Stimulated activated CD4-positive, alpha-beta T cell treated with anti-CD3 and anti-CD28 coated beads, TNF-alpha, amount 100 ng/mL, for 1 hour (primary cell): ENCODE data around the gene HLA-G.

Experiments
- DNase-seq, 3 donors: peaks; one replicate each; pipeline ENCODE4 v3.0.0-alpha.2; 2020; ENCODE audit warnings: low read depth in 3 of 3, low spot score in 1 of 3

Gene HLA-G

DNA sequence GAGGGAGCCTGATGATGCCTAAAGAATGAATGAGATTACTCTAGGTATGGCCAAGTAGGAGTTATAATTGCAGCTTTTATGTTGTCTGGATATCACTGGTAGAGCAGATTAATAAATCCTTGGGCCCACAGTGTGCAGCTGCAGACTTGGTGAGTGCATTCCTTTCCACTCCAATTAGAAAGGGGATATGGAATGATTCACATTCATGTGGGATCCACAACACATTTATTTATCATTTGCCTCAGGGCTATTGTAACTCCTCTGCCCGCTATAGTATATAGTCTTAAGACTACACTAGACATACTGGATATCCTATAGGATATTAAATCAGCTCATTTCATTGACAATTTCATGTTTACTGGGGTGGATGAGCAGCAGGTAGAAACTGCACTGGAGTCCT lies 11.6 kb upstream of the HLA-G start:
- DNase-seq: no peak

DNA sequence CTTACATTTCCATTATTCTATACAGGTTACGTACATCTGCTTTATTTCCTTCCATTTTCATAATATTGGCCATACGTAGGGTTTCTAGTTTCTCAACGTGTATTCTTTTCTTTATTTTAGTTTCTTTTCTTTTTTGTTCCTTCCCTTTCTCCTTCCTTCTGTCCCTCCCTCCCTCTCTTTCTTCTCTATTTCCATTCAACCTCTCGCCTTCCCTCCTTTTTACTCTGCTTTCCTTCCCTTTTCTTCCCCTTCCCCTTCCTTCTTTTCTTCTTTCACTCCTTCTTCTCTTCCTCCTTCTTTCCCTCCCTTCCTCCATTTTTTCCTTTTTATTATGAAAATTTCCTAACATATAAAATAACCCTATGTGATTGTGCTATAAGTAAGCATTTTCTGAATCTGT lies 8.7 kb upstream of the HLA-G start:
- no peak for DNase-seq

DNA sequence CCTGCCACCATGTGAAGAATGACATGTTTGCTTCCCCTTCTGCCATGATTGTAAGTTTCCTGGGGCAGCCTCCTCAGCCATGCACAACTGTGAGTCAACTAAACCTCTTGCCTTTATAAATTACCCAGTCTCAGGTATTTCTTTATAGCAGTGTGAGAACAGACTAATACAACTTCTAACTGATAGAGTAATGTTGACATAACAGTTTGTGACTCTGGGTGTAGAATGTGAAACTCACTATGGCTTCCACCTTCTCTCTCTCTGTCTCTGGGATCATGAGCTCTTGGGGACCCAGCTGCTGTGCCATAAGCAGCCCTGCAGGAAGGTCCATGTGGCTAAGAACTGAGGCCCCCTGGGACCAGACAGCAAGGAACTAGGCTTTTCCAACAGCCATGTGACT lies 3.5 kb upstream of the HLA-G start:
- DNase-seq: no peak

DNA sequence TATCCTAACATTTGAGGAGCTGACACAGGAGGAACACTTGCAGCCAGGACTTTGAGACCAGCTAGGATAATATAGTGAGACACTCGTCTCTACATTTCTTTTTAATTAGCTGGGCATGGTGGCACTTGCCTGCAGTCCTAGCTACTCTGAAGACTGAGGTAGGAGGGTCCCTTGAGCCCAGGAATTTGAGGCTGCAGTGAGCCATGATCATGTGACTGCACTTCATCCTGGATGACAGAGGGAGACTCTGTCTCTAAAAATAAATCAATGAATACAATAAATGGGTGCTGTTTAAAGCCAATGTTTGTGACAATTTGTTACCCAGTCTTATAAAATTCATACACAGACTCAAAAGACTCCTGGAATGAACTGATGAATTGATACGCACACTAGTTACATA lies 1.8 kb upstream of the HLA-G start:
- DNase-seq: no peak

DNA sequence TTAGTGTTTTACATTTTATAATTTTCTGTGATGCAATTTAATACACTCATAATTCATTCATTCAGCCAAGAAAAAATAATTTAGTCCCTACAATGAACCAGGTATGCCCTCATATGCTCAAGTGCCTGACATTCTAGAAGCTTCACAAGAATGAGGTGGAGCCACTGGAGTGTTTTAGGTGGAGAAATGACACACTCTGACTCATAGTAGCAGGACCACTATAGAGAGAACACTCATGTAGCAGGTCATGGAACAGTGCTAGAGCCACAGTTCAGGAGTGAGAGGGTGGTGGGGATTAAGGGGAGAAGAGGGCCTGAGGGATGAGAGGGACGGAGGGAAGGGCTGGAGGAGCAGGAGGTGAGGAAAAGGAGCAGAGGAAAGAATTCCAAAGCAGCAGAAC lies 1.4 kb upstream of the HLA-G start:
- DNase-seq: no peak

DNA sequence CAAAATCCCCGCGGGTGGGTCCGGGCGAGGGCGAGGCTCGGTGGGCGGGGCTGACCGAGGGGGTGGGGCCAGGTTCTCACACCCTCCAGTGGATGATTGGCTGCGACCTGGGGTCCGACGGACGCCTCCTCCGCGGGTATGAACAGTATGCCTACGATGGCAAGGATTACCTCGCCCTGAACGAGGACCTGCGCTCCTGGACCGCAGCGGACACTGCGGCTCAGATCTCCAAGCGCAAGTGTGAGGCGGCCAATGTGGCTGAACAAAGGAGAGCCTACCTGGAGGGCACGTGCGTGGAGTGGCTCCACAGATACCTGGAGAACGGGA lies 809 bp downstream of the HLA-G start:
- DNase-seq: no peak

DNA sequence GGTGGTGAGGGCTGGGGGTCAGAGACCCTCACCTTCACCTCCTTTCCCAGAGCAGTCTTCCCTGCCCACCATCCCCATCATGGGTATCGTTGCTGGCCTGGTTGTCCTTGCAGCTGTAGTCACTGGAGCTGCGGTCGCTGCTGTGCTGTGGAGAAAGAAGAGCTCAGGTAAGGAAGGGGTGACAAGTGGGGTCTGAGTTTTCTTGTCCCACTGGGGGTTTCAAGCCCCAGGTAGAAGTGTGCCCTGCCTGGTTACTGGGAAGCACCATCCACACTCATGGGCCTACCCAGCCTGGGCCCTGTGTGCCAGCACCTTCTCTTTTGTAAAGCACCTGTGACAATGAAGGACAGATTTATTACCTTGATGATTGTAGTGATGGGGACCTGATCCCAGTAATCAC lies 2.1 kb downstream of the HLA-G start:
- no peak for DNase-seq

DNA sequence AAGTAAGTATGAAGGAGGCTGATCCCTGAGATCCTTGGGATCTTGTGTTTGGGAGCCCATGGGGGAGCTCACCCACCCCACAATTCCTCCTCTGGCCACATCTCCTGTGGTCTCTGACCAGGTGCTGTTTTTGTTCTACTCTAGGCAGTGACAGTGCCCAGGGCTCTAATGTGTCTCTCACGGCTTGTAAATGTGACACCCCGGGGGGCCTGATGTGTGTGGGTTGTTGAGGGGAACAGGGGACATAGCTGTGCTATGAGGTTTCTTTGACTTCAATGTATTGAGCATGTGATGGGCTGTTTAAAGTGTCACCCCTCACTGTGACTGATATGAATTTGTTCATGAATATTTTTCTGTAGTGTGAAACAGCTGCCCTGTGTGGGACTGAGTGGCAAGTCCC lies 2.8 kb downstream of the HLA-G start:
- no peak for DNase-seq

DNA sequence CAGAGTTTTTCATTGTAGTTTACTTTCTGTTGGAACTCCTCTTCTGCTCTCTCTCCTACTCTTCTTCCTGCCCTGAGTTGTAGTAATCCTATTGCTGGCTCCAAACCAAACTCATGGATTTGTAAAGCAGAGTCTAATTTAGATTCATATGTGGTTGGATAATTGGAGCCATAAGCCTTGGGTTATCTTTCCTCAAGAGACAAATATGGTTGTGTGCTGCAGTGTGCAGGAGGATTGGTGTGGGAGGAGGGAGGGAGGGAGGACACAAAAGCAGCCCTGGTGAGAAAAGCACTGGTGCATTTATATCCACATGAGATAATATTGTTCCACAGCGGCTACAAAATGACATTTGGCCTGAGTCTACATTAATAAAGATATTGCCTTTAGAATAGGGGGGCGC lies 4.2 kb downstream of the HLA-G start:
- DNase-seq: no peak

DNA sequence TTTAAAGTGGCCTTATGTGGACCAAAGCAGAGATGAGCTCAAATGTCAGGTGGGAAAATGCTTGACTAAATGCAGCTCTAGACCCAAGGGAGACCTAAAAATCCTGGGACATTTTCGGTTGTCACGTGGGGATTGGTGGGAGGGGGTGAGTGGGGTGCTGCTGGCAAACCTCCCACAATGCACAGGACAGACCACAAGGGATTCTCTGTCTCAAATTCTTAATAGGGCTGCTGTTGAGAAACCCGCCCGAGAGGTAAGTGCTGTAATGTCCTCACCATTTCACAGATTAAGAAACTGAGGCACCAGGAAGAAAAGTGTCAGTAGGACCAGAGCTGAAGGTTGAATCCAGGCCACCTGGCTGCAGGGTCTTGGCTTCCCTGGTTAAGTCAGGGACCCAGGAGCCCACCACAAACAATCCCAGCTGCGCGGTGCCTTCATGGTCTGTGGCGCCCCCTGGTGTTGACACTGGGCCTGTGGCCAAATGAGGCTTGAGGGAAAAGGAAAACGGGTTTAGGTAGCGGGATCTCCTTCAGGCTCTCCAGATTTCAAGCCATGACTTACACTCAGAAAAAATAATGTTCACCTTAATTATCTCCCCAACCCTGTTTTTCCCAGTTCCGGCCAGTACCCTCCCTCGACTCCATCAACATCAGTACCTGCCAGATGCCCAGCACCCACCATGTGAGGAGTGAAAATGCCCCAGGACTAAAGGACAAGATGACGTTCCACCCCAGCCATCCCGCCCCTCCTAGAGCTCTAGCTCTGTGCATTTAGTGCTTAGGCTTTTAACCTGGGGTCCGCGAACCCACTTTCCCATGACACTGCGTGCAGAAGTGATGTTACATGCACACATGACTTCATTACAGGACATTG lies 7.2 kb downstream of the HLA-G start:
- DNase-seq: peak in 1 of 3 donors; percentile 44

DNA sequence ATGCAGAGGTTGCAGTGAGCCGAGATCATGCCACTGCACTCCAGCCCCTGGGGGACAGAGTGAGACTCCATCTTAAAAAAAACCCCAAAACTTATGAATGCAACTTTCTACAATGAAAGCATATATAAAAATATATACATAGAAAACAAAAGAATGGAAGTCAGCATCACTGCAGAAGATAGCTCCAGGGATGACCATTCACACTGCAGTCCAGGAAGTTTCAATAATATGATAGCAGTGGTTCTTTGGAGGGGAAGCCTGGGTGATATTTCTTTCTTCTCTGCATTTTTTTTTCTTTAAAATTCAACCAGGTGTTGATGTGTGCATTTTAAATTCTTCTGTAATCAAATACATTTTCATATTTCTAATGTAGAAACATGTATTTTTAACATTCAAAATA lies 12.3 kb downstream of the HLA-G start:
- no peak for DNase-seq

DNA sequence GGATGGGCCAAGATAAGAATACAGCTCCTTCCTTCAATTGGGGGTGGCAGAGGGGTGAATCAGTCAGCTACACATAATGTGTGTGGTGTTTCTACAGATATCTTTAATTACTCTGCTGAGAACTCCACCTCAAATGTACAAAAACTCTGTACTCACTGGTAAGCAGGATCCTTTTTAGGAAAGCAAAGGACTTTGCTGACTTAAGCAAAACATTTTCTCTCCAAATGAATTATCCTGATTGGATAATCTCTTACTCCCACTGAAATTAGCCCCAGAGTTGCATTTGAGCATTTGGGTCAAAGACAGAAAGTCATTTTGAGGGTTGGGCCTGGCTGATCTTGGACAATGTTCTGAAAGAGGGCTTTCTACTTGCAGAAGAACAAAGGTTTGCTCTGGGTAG lies 13.4 kb downstream of the HLA-G start:
- DNase-seq: no peak

DNA sequence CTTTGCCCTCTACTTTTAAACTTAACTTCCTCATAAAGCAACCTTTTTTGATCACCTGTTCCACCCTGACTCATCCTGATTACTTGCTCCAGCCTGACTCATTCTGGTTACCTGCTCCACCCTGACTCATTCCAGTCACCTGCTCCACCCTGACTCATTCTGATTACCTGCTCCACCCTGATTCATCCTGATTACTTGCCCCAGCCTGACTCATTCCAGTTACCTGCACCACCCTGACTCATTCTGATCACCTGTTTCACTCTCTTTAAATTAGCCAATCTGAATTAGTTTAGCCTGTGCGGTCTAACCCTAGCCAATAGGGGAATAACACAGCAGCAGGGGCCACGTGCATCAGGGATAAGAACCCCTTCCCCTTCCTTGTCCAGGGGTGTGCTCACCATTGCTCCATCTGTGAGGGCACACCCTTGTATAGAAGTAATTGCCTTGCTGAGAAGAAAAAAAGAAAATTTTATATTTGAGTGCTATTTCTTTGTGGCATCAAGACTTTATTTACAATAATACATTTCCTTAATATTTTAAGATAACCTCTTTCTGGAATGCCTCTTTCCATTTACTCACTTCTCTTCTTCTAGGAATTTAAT lies 17.9 kb downstream of the HLA-G start:
- DNase-seq: no peak

DNA sequence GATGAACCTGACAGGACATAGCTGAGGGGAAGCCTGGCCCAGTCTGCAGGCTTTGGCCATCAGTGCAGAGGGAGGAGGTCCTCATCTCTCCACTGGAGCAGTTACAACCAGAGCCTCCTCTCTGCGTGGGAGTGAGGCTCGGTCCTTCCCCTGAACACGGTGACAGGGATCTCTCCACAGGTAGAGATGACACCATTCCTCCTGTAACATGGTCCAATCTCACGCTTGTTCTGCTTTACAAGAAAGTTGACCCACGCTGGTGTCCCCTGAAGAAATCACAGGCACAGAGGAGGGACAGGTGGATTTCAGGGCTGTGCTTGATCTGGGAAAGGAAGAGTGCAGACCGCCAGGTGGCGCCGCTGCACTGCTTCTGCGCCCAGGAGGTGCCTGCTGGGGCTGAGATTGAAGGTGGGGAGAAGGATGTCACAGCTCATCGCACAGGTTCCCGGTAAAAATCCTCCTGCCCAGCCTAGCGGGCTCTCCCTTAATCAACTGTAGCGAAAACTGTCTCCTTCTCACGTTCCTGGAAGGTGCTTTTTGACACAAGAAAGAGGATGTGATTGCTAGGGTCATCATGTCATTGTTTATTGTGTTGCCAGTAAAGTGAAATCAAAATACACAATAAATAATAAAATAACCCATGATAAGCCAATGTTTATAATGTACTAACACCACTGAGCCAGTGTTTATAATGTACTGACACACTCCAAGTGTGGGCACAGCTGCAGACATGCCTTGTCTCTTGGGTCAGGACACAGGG lies 20.4 kb downstream of the HLA-G start:
- DNase-seq: peak; percentile 63 to 86 (median 76)

DNA sequence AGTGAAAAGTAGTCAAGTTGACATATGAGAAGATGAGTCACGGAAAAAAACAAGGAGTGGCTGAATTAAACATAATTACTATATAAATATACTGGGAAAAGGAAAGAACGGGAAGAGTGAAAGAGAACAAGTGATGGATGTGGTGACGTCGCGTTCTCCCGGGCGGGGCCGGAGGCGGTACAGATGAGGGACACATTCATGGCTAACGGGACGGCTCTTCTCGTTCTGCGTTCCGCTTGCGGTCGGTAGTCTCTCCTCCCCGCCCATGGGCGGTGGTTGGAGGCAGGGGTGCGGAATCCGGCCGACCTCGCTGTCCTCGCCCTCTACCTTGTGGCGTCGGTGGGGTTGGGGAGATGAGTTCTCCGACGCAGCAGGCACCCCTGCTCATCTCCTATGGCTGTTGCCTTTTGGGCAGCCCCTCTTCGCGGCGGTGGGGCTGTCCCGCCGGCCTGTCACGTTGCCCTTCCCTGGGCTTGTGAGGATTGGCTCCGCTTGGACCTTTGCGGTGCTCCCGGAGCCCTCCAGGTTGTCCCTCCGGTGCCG lies 22.5 kb downstream of the HLA-G start:
- no peak for DNase-seq

DNA sequence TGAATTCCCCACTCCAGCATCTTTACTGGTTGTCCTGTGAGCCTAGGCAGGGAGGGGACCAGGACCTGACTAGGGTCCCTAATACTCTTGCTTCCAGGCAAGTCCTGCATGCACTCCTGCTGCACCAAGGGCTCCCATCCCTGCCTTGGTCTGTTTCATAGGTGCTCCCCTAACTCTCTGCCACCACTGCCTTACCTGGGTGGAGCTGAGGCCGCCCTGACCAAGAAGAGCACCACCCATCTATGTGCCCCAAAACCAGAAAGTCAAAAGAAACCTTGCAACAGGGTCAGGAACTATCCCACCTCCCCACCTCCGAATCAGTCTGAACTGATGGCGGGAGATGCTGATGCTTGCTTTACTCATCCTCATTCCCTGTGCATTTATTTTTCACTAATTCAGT lies 23.6 kb downstream of the HLA-G start:
- no peak for DNase-seq

DNA sequence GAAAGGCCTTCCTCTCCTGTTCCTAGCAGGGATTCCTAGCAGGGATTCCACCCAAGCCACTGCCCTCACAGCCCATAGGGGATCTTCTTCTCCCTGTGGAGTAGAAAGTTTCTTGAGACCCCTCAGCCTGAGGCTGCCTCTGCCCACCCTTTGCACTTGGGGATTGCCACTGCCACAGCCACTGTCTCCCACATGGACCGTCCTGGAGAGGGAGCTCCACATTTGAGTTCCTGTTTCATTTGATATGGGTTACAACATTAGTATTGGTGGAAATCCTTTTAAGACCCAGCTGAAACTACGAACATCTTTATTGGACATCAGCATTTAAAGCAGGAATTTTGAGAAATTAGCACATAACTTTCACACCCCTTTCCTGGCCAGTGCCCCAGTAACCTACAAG lies 25.6 kb downstream of the HLA-G start:
- DNase-seq: no peak

DNA sequence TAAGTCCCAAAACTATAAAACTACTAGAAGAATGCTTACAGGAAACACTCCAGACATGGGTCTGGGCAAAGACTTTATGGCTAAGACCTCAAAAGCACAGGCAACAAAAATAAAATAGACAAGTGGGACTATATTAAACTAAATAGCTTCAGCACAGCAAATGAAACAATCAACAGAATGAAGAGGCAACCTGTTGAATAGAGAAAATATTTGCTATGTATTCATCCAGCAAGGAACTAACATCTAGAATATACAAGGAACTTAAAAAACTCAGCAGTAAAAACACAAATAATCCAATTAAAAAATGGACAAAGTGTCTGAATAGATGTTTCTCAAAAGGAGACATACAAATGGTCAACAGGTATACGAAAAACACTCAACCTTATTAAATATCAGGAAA lies 30.4 kb downstream of the HLA-G start:
- no peak for DNase-seq

DNA sequence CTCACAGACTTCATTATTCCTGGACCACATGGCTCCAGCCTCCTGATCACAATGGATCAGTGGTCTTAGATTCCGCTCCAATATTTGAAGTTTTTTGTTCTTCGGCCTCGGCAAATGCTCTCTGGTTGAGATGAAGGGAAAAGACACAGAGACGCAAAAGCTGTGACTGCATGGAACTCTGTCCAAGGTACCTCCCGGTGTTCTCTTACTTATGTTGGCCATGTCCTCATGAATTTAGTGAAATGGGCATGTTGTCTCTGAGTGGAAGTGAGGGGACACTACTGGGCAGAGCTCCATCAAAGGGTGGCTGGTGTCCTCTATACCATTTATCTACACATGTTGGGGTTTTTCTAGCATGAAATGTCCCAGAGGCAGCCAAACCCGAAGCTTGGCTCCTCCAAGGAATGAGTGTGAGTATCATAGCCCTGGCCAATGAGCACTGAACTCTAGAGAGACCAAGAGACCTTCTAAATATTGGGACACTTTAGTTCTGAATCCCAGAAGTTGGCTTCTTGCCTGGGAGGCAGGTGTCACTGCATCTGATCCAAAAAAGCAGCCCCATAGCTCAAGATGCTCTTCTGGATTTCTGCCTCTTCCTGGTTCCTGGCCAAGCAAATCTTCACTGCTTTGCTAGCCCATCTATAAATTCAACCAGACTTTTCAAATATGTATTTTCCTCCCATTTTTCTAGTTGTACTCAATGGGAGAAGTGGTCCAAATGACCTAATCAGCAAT lies 34.1 kb downstream of the HLA-G start:
- no peak for DNase-seq

DNA sequence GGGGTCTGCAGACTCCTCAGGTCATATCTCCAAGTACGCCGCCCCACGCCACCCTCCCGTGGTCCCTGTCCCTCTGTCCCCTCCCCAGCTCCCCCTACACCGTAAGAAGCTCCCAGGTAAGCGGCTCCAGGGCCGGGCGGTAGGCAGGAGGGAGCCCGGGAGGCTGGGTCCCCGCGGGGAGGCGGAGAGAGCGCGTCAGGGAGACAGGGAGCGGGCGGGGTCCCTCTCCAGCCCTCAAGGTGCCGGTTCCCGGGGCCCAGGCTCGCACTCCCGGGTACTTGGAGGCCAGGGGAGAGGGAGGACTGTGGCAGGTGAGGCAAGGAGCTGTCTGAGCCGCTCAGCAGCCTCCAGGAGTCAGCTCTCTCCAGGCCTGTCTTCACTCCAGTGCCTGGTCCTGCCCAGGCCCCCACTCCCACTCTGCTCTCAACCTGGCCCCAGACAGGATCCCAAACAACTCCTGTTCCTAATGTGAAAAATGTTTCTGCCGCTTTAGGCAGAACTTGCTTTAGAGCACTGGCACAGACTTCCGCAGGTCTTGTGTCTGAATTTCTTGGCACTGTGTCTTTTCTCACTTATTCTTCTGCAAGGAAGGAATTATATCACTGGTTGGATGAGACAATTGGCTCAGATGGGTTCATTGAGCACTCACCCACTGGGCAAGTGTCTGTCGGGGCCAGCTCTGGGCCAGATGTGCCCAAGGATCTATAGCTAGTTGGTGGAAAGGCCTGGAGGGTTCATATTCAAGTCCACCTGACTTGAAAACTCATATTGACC lies 36.6 kb downstream of the HLA-G start:
- no peak for DNase-seq

DNA sequence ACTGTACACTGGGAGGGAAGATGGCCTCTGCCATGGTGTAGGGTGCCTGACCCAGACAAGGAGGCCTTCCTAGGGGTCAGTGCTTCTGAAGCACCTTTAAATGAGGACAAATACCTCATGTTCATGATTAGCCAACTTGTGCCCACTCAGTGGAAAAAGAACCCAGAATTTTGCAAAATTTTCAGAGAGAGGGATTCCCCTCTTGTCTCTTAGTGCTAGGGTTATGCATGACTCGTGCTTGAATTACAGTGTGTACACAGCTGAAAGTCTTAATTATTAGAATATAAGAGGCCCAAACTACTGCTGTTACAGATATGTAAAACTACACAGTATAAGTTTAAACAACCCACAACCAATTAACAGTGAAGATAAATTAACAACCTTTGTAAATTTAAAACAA lies 38.0 kb downstream of the HLA-G start:
- DNase-seq: no peak
